ENCODE data around the gene CFAP298. TPM values are rescaled to one million over a fixed set of nuclear protein-coding genes. Genes with fewer than 3 reads are reported as not detected.
A peak's percentile ranks its signal among the peaks of the same experiment; 100 is the strongest.

CFAP298 gene
- total and polyA plus RNA-seq, 2 of the 13 experiments (the other 11 are each of a cell fraction or from before 2014, with no cell fraction given), result 21.2 to 62.2 TPM

GRCh38 chr21:32612075-32612998, at the start of gene CFAP298 (continued):
- TF ChIP-seq, protein P1, sequence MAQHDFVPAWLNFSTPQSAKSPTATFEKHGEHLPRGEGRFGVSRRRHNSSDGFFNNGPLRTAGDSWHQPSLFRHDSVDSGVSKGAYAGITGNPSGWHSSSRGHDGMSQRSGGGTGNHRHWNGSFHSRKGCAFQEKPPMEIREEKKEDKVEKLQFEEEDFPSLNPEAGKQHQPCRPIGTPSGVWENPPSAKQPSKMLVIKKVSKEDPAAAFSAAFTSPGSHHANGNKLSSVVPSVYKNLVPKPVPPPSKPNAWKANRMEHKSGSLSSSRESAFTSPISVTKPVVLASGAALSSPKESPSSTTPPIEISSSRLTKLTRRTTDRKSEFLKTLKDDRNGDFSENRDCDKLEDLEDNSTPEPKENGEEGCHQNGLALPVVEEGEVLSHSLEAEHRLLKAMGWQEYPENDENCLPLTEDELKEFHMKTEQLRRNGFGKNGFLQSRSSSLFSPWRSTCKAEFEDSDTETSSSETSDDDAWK (CRISPR knock-in tag; IDR thresholded peaks at IDR 0.05), result no peak
- TF ChIP-seq ZSCAN22 (CRISPR knock-in tag; IDR thresholded peaks at IDR 0.05), result 0 out of 2 replicates have a peak, but pooled peaks have one; percentile 51
- no peak for TF ChIP-seq MBD4 (IDR thresholded peaks at IDR 0.05; ENCODE audit: borderline replicate concordance, low read length)
- TF ChIP-seq ARNT2 (CRISPR knock-in tag; IDR thresholded peaks at IDR 0.05; ENCODE audit: low read depth), result peak; percentile 12; the same call in 1 of the 2 replicates
- no peak; the same call in 1 of the 2 replicates for TF ChIP-seq ZNF567 (CRISPR knock-in tag; IDR thresholded peaks at IDR 0.05; ENCODE audit: borderline replicate concordance)
- TF ChIP-seq WIZ (CRISPR knock-in tag; IDR thresholded peaks at IDR 0.05), result no peak
- TF ChIP-seq SAP130 (CRISPR knock-in tag; IDR thresholded peaks at IDR 0.05; ENCODE audit: low read depth), result peak; percentile 96
- TF ChIP-seq PRPF4 (IDR thresholded peaks at IDR 0.05; ENCODE audit: low read depth, low read length, poor library complexity, severe bottlenecking), result no peak
- TF ChIP-seq HNRNPUL1 (IDR thresholded peaks at IDR 0.05; ENCODE audit: low read depth, low read length), result no peak
- peak; percentile 87 for TF ChIP-seq ZNF274 (CRISPR knock-in tag; IDR thresholded peaks at IDR 0.05)
- no peak for TF ChIP-seq ZMAT5 (CRISPR knock-in tag; IDR thresholded peaks at IDR 0.05; ENCODE audit: borderline replicate concordance, low read depth)
- TF ChIP-seq MIER2 (CRISPR knock-in tag; IDR thresholded peaks at IDR 0.05), result no peak
- no peak for TF ChIP-seq SP4 (CRISPR knock-in tag; IDR thresholded peaks at IDR 0.05)
- no peak for TF ChIP-seq NFIC (IDR thresholded peaks at IDR 0.05; ENCODE audit: low read length)
- peak; percentile 72 for TF ChIP-seq TAF1 (CRISPR knock-in tag; IDR thresholded peaks at IDR 0.05)
- TF ChIP-seq ZNF280B (CRISPR knock-in tag; IDR thresholded peaks at IDR 0.05; ENCODE audit: borderline replicate concordance), result peak; percentile 88
- no peak for TF ChIP-seq DMTF1 (CRISPR knock-in tag; IDR thresholded peaks at IDR 0.05)
- TF ChIP-seq CSRNP1 (CRISPR knock-in tag; IDR thresholded peaks at IDR 0.05), result no peak; the same call in none of the 2 replicates
- peak; percentile 46; the same call in 1 of the 2 replicates for TF ChIP-seq ZNF230 (CRISPR knock-in tag; IDR thresholded peaks at IDR 0.05)
- no peak for TF ChIP-seq KLF15 (CRISPR knock-in tag; IDR thresholded peaks at IDR 0.05; ENCODE audit: borderline replicate concordance)
- TF ChIP-seq CBFB (CRISPR knock-in tag; IDR thresholded peaks at IDR 0.05), result no peak
- no peak for TF ChIP-seq ZNF607 (CRISPR knock-in tag; IDR thresholded peaks at IDR 0.05; ENCODE audit: borderline replicate concordance)

Data from HepG2 (cell line).